HepG2 (cell line): ENCODE results near the gene TCTN2.

ENCODE experiments used
- FOXP1 ChIP-seq, 2 experiments: fragments of 450-650 bp in 1 of 2; IDR thresholded peaks; 2 replicates each; pipeline ENCODE4 v1.6.1; 2017 to 2018; ENCODE audit warnings: antibody characterized with exemption in 1 of 2
- HDAC6 ChIP-seq: fragments of 200-600 bp; sonication (generic); IDR thresholded peaks from 2 replicates; pipeline ENCODE4 v1.7.0; 2017; ENCODE audit warnings: mild to moderate bottlenecking, antibody characterized with exemption, low read length, low read depth
- IRF2 ChIP-seq: IDR thresholded peaks from 2 replicates; pipeline ENCODE4 v1.6.1; 2018; ENCODE audit warnings: missing genetic modification reagents, missing compliant biosample characterization
- POLR2AphosphoS2 ChIP-seq: IDR thresholded peaks from 2 replicates; pipeline ENCODE4 v1.6.1; 2011; ENCODE audit warnings: low read depth, low read length, improper control_type of control experiment
- SUZ12 ChIP-seq: fragments of 150-350 bp; IDR thresholded peaks from 2 replicates; pipeline ENCODE4 v1.6.1; 2014; ENCODE audit warnings: low read depth, low read length
- TF ChIP-seq, protein P1 (sequence below): sonication (generic); formaldehyde crosslinking; IDR thresholded peaks from 2 replicates; pipeline ENCODE4 v1.4.0; 2020; ENCODE audit warnings: mild to moderate bottlenecking, missing genetic modification reagents, borderline replicate concordance
- TF ChIP-seq, protein P2 (sequence below): sonication (generic); formaldehyde crosslinking; IDR thresholded peaks from 2 replicates; pipeline ENCODE4 v1.5.0; 2020; ENCODE audit warnings: mild to moderate bottlenecking, missing genetic modification reagents, moderate library complexity
- TF ChIP-seq, protein P3 (sequence below): sonication (generic); formaldehyde crosslinking; IDR thresholded peaks from 2 replicates; pipeline ENCODE4 v1.4.0; 2020; ENCODE audit warnings: missing genetic modification reagents
- TF ChIP-seq, protein P4 (sequence below): sonication (generic); formaldehyde crosslinking; IDR thresholded peaks from 2 replicates; pipeline ENCODE4 v1.8.1; 2023; ENCODE audit warnings: mild to moderate bottlenecking, missing genetic modification reagents

DNA sequence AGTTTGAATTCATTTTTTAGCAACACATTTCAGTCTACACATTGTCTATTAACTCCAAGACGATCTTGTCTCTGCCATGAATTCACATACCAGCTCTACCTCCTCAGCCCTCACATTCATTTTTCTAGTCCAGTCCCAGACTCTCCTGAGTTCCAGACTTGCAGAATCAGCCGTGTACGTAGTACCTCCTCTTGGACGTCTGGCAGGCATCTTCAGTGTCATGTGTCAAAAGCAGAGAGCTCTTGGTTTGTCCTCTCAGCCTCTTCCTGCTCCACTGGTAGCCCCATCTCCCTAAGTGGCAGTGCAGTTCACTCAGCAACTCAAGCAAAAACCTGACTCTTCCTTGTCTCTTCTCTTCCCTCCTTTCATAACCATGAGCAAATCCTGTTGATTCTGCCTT is 14.5 kb upstream of the TCTN2 start:
- no peak for TF ChIP-seq FOXP1 (IDR thresholded peaks at IDR 0.05)
- TF ChIP-seq FOXP1 (CRISPR knock-in tag; IDR thresholded peaks at IDR 0.05) = no peak
- no peak for TF ChIP-seq POLR2AphosphoS2
- TF ChIP-seq, protein P1, sequence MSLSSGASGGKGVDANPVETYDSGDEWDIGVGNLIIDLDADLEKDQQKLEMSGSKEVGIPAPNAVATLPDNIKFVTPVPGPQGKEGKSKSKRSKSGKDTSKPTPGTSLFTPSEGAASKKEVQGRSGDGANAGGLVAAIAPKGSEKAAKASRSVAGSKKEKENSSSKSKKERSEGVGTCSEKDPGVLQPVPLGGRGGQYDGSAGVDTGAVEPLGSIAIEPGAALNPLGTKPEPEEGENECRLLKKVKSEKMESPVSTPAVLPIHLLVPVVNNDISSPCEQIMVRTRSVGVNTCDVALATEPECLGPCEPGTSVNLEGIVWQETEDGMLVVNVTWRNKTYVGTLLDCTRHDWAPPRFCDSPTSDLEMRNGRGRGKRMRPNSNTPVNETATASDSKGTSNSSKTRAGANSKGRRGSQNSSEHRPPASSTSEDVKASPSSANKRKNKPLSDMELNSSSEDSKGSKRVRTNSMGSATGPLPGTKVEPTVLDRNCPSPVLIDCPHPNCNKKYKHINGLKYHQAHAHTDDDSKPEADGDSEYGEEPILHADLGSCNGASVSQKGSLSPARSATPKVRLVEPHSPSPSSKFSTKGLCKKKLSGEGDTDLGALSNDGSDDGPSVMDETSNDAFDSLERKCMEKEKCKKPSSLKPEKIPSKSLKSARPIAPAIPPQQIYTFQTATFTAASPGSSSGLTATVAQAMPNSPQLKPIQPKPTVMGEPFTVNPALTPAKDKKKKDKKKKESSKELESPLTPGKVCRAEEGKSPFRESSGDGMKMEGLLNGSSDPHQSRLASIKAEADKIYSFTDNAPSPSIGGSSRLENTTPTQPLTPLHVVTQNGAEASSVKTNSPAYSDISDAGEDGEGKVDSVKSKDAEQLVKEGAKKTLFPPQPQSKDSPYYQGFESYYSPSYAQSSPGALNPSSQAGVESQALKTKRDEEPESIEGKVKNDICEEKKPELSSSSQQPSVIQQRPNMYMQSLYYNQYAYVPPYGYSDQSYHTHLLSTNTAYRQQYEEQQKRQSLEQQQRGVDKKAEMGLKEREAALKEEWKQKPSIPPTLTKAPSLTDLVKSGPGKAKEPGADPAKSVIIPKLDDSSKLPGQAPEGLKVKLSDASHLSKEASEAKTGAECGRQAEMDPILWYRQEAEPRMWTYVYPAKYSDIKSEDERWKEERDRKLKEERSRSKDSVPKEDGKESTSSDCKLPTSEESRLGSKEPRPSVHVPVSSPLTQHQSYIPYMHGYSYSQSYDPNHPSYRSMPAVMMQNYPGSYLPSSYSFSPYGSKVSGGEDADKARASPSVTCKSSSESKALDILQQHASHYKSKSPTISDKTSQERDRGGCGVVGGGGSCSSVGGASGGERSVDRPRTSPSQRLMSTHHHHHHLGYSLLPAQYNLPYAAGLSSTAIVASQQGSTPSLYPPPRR = no peak
- TF ChIP-seq, protein P2, sequence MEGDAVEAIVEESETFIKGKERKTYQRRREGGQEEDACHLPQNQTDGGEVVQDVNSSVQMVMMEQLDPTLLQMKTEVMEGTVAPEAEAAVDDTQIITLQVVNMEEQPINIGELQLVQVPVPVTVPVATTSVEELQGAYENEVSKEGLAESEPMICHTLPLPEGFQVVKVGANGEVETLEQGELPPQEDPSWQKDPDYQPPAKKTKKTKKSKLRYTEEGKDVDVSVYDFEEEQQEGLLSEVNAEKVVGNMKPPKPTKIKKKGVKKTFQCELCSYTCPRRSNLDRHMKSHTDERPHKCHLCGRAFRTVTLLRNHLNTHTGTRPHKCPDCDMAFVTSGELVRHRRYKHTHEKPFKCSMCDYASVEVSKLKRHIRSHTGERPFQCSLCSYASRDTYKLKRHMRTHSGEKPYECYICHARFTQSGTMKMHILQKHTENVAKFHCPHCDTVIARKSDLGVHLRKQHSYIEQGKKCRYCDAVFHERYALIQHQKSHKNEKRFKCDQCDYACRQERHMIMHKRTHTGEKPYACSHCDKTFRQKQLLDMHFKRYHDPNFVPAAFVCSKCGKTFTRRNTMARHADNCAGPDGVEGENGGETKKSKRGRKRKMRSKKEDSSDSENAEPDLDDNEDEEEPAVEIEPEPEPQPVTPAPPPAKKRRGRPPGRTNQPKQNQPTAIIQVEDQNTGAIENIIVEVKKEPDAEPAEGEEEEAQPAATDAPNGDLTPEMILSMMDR (CRISPR knock-in tag) = no peak
- TF ChIP-seq, protein P3, sequence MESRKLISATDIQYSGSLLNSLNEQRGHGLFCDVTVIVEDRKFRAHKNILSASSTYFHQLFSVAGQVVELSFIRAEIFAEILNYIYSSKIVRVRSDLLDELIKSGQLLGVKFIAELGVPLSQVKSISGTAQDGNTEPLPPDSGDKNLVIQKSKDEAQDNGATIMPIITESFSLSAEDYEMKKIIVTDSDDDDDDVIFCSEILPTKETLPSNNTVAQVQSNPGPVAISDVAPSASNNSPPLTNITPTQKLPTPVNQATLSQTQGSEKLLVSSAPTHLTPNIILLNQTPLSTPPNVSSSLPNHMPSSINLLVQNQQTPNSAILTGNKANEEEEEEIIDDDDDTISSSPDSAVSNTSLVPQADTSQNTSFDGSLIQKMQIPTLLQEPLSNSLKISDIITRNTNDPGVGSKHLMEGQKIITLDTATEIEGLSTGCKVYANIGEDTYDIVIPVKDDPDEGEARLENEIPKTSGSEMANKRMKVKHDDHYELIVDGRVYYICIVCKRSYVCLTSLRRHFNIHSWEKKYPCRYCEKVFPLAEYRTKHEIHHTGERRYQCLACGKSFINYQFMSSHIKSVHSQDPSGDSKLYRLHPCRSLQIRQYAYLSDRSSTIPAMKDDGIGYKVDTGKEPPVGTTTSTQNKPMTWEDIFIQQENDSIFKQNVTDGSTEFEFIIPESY = no peak
- TF ChIP-seq, protein P4, sequence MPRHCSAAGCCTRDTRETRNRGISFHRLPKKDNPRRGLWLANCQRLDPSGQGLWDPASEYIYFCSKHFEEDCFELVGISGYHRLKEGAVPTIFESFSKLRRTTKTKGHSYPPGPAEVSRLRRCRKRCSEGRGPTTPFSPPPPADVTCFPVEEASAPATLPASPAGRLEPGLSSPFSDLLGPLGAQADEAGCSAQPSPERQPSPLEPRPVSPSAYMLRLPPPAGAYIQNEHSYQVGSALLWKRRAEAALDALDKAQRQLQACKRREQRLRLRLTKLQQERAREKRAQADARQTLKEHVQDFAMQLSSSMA = no peak
- TF ChIP-seq HDAC6 = no peak
- TF ChIP-seq IRF2 (CRISPR knock-in tag) = no peak
- no peak for TF ChIP-seq SUZ12
